GM21786 (cell line): Measurements from ENCODE around the gene PCDHB6.
"Not testable (repeated sequence)": the region's sequence is repeated elsewhere in the genome, so short reads cannot be mapped to it uniquely, and the experiment has no call there.

ENCODE experiments used
- ATAC-seq: cut with Tn5 transposase; IDR thresholded peaks from one replicate; pipeline ENCODE4 v1.9.1; 2021; ENCODE audit not compliant: unreplicated experiment

PCDHB6 gene

DNA sequence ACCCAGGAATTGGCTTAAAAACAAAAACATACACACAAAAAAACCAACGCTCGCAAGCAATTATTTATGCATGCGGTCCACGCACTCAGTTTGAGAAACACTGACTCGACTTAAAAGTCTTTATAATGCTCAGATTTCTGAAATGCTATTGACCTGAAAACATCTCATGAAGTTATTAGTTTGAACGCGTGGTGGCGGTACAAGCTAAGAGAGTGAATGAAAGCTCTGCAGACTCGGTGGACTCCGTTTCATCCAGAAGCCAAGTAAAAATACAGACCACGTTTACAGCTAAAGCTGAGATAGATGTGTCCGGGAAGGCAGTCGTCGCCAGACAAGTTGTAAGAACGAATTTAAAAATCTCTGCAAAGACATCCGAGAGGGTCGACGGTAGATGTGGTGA is at the start of gene PCDHB6:
Gene PCDHB6, plus strand, starts transcription at position 246 of the 400 bp plus-strand sequence. CDS start 201 bp downstream, outside the sequence.
- ATAC-seq = no peak

DNA sequence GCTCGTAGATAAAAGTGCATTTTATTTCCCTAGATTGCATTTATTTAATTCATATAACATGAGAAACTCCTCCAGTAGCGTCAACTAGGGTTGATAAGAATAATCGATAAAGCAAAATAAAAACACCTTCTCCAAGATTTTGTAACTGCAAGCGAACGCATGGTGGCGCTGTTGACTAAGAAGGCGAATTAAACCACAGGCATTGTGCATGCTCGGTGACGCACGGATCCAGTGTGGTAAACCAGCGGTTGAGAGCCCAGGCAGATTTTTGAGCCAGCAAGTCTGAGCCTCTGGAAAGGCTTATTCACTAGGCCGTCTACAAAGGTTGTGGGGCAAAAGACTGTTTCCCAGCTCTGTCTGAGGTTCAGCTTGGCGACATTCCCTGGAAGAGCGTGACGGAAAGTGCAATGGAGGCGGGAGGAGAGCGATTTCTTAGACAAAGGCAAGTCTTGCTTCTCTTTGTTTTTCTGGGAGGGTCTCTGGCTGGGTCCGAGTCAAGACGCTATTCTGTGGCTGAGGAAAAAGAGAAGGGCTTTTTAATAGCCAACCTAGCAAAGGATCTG is 49.5 kb upstream of the PCDHB6 start, which contains the start of gene PCDHB3:
Gene PCDHB3, plus strand, starts transcription at position 231 of the 563 bp plus-strand sequence. Its CDS starts 177 bp downstream, at position 408.
- ATAC-seq = no peak

DNA sequence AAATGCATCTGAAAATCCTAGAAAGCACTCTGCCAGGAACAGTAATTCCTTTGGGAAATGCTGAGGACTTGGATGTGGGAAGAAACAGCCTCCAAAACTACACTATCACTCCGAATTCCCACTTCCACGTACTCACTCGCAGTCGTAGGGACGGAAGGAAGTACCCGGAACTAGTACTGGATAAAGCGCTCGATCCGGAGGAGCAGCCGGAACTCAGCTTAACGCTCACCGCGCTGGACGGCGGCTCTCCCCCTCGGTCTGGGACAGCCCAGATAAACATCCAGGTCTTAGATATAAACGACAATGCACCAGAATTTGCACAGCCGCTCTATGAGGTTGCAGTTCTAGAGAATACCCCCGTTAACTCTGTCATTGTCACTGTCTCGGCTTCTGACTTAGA is 48.8 kb upstream of the PCDHB6 start:
- no peak for ATAC-seq

DNA sequence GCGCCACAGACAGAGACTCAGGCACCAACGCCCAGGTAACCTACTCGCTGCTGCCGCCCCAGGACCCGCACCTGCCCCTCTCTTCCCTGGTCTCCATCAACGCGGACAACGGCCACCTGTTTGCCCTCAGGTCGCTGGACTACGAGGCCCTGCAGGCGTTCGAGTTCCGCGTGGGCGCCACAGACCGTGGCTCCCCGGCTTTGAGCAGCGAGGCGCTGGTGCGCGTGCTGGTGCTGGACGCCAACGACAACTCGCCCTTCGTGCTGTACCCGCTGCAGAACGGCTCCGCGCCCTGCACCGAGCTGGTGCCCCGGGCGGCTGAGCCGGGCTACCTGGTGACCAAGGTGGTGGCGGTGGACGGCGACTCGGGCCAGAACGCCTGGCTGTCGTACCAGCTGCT is 47.8 kb upstream of the PCDHB6 start:
- ATAC-seq = not testable (repeated sequence)

GRCh38 chr5:141102471-141102870 is 47.4 kb upstream of the PCDHB6 start:
- ATAC-seq = not testable (repeated sequence)

- ATAC-seq = no peak
Measured at GRCh38 chr5:141105350-141105749, 44.5 kb upstream of the PCDHB6 start.

GRCh38 chr5:141119250-141119649 is 30.6 kb upstream of the PCDHB6 start:
- no peak for ATAC-seq

DNA sequence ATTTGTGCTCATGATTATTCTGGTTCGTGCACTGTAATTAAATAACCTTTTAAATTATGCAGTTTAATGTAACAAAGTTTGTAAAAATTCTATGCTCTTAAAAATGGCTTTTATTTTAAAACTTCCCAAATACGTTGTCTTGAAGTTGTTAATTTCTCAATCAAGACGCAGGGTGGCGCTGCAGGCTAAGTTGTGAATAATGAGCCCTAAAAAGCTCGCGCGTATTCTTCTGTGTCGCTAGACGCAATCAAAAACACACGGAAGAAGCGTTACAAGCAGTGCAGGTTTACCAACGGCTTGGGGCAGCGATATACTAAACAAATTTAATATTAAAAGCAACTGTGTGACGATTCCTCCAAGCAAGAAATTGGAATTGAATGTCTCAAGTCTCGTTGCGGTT is 28.3 kb upstream of the PCDHB6 start, which contains the start of gene PCDHB4:
Gene PCDHB4, plus strand, starts transcription at position 256 of the 400 bp plus-strand sequence. CDS start 181 bp downstream, outside the sequence.
- ATAC-seq = no peak

- no peak for ATAC-seq
Measured at GRCh38 chr5:141121985-141122384, 27.9 kb upstream of the PCDHB6 start.

- ATAC-seq = not testable (repeated sequence)
Measured at GRCh38 chr5:141123396-141124135, 26.3 kb upstream of the PCDHB6 start.

GRCh38 chr5:141127305-141127704 is 22.6 kb upstream of the PCDHB6 start:
- ATAC-seq = no peak

DNA sequence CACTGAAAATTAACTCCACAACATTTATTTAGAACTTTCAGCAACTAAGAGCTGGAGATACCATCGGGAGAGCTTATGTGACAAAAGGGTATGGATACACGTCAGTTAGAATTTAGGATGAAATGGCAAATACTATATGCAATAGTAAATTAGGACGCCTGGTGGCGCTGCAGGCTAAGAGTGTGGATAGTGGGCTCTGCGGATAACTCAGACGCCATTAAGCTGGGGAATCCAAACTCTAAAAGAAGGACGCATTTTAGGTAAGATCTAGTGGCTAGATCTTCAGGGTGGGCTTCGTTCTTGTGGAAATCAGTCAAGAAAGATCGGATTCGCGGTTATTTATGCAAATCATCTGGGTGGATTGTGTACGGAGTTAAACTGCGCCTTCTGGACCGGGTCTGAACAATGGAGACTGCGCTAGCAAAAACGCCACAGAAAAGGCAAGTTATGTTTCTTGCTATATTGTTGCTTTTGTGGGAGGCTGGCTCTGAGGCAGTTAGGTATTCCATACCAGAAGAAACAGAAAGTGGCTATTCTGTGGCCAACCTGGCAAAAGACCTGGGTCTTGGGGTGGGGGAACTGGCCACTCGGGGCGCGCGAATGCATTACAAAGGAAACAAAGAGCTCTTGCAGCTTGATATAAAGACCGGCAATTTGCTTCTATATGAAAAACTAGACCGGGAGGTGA is 14.7 kb upstream of the PCDHB6 start, which contains the start of gene PCDHB5:
Gene PCDHB5, plus strand, starts transcription at position 177 of the 688 bp plus-strand sequence. Its CDS starts 229 bp downstream, at position 406.
- no peak for ATAC-seq

- ATAC-seq = no peak
Measured at GRCh38 chr5:141135718-141136266, 14.1 kb upstream of the PCDHB6 start.

DNA sequence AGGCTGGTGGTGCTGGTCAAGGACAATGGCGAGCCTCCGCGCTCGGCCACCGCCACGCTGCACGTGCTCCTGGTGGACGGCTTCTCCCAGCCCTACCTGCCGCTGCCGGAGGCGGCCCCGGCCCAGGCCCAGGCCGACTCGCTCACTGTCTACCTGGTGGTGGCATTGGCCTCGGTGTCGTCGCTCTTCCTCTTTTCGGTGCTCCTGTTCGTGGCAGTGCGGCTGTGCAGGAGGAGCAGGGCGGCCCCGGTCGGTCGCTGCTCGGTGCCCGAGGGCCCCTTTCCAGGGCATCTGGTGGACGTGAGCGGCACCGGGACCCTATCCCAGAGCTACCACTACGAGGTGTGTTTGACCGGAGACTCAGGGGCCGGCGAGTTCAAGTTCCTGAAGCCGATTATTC is 12.5 kb upstream of the PCDHB6 start:
- not testable (repeated sequence) for ATAC-seq

- ATAC-seq = no peak
Measured at GRCh38 chr5:141150224-141150992, 551 bp downstream of the PCDHB6 start.

- no peak for ATAC-seq
Measured at GRCh38 chr5:141150993-141151325, 1.1 kb downstream of the PCDHB6 start.

DNA sequence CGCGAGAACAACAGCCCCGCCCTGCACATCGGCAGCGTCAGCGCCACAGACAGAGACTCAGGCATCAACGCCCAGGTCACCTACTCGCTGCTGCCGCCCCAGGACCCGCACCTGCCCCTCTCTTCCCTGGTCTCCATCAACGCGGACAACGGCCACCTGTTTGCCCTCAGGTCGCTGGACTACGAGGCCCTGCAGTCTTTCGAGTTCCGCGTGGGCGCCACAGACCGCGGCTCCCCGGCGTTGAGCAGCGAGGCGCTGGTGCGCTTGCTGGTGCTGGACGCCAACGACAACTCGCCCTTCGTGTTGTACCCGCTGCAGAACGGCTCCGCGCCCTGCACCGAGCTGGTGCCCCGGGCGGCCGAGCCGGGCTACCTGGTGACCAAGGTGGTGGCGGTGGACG is 1.8 kb downstream of the PCDHB6 start:
- ATAC-seq = not testable (repeated sequence)

DNA sequence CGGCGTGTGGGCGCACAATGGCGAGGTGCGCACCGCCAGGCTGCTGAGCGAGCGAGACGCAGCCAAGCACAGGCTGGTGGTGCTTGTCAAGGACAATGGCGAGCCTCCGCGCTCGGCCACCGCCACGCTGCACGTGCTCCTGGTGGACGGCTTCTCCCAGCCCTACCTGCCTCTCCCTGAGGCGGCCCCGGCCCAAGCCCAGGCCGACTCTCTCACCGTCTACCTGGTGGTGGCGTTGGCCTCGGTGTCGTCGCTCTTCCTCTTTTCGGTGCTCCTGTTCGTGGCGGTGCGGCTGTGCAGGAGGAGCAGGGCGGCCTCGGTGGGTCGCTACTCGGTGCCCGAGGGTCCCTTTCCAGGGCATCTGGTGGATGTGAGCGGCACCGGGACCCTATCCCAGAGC is 2.2 kb downstream of the PCDHB6 start:
- not testable (repeated sequence) for ATAC-seq

DNA sequence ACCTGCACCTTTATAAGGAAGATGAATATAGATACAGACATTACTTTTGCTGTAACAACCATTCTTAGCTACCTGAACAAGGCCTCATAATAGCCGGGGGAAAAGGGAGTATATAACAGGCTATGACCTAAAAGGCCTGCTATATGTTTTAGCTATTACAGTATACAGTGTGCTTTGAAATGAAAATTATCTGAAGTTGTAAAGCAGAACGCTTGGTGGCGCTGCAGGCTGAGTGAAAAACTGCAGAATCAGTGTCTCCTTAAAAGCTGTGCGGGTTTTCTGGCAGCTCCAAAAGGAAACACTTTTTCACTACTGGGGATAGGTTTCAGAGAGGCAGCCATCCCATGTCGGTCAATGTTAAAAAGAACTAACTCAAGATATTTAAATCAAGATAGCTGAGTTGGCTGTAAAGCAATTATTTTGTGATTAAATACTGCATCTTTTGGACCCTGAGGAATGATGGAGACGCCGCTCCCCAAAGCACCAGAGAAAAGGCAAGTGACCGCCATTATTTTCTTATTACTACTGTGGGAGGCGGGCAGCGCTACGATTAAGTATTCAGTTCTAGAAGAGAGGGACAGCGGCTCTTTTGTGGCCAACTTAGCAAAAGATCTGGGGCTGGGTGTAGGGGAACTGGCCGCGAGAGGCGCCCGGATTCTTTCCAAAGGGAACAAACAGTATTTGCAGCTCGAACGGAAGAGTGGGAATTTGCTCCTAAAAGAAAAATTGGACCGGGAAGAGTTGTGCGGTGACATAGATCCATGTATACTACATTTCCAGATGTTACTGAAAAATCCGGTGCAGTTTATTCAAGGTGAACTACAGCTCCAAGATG is 5.9 kb downstream of the PCDHB6 start:
- ATAC-seq = no peak

- not testable (repeated sequence) for ATAC-seq
Measured at GRCh38 chr5:141157356-141157755, 7.5 kb downstream of the PCDHB6 start.
